Colonic mucosa (tissue), 4 donors: ENCODE results near the gene DYNLT2. TPM values are rescaled to one million over a fixed set of nuclear protein-coding genes. Genes with fewer than 3 reads are reported as not detected.

Experiments
- DNase-seq: peaks from one replicate; pipeline ENCODE4 v3.0.0-alpha.2; 2020
- H3K27ac ChIP-seq: fragments of 200-600 bp; one replicate; pipeline ENCODE4 v1.8.0; 2021
- H3K27me3 ChIP-seq: fragments of 200-600 bp; one replicate; pipeline ENCODE4 v1.8.0; 2021
- H3K36me3 ChIP-seq: fragments of 200-600 bp; one replicate; pipeline ENCODE4 v1.8.0; 2021
- H3K4me1 ChIP-seq: fragments of 200-600 bp; one replicate; pipeline ENCODE4 v1.8.0; 2021; ENCODE audit warnings: mild to moderate bottlenecking
- H3K4me3 ChIP-seq: fragments of 200-600 bp; one replicate; pipeline ENCODE4 v1.8.0; 2021
- H3K9ac ChIP-seq, 2 donors: one replicate each; pipeline ENCODE4 v1.7.0; 2013; ENCODE audit warnings: control low read depth in 2 of 2, low read depth in 2 of 2, low read length in 2 of 2
- H3K9me3 ChIP-seq: fragments of 200-600 bp; one replicate; pipeline ENCODE4 v1.8.0; 2021
- intact Hi-C: fragments of 100-400 bp; cut with DNase I; formaldehyde crosslinking; loops from one replicate; pipeline ENCODE4 v1.14.1; 2022
- total RNA-seq, 2 donors: library from RNA; stranded (reverse); fragmentation: NEBNext Ultra II Directional in 1 of 2; extraction: Animal tissue kit (Norgen Biotek cat#: 25700) in 1 of 2; gene quantifications; one replicate each; pipeline ENCODE4 v1.2.1, GENCODE V29; 2021
- TF ChIP-seq, protein P1 (sequence below): fragments of 200-600 bp; IDR thresholded peaks from one replicate; pipeline ENCODE4 v1.8.0; 2022; ENCODE audit warnings: antibody characterized with exemption, mild to moderate bottlenecking
- donor health status: healthy.
- donor health status: DM: no; HTN: no; CAD: no.
- donor health status: DM: no; HTN: no; CAD: no.

The DYNLT2 gene
- total RNA-seq, 2 donors from 2014 or later = 1.4 to 2.2 TPM

- DNase-seq = no peak
- TF ChIP-seq, protein P1, sequence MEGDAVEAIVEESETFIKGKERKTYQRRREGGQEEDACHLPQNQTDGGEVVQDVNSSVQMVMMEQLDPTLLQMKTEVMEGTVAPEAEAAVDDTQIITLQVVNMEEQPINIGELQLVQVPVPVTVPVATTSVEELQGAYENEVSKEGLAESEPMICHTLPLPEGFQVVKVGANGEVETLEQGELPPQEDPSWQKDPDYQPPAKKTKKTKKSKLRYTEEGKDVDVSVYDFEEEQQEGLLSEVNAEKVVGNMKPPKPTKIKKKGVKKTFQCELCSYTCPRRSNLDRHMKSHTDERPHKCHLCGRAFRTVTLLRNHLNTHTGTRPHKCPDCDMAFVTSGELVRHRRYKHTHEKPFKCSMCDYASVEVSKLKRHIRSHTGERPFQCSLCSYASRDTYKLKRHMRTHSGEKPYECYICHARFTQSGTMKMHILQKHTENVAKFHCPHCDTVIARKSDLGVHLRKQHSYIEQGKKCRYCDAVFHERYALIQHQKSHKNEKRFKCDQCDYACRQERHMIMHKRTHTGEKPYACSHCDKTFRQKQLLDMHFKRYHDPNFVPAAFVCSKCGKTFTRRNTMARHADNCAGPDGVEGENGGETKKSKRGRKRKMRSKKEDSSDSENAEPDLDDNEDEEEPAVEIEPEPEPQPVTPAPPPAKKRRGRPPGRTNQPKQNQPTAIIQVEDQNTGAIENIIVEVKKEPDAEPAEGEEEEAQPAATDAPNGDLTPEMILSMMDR = no peak
- Histone ChIP-seq H3K4me1 (peaks cover 7% of the 10 kb centered on the region), H3K36me3 (no peaks in the 10 kb centered on the region), H3K9me3 (no peaks in the 10 kb centered on the region), H3K9ac (no peak overlapping the region), H3K27me3 (no peaks in the 10 kb centered on the region), H3K4me3 (no peak overlapping the region), H3K27ac (no peak overlapping the region)
- intact Hi-C loops = no loop called here
Measured at GRCh38 chr6:169786349-169786748, 35.0 kb upstream of the DYNLT2 start.

- Histone ChIP-seq H3K27ac (no peak overlapping the region), H3K27me3 (no peaks in the 10 kb centered on the region), H3K4me3 (no peak overlapping the region), H3K9ac (no peak overlapping the region), H3K36me3 (no peaks in the 10 kb centered on the region), H3K4me1 (peaks cover 3% of the 10 kb centered on the region), H3K9me3 (no peaks in the 10 kb centered on the region)
- TF ChIP-seq, protein P1 = no peak
- no peak for DNase-seq
- intact Hi-C loops = no loop called here
Measured at GRCh38 chr6:169785566-169785965, 34.2 kb upstream of the DYNLT2 start.

GRCh38 chr6:169784821-169785340 is 33.5 kb upstream of the DYNLT2 start:
- Histone ChIP-seq H3K9ac (no peak overlapping the region), H3K36me3 (no peaks in the 10 kb centered on the region), H3K9me3 (no peaks in the 10 kb centered on the region), H3K27ac (no peak overlapping the region), H3K4me3 (no peak overlapping the region), H3K4me1 (peaks cover 3% of the 10 kb centered on the region), H3K27me3 (no peaks in the 10 kb centered on the region)
- intact Hi-C loops = no loop called here
- no peak for DNase-seq
- TF ChIP-seq, protein P1 = no peak

- H3K9me3 ChIP-seq = no peaks in the 10 kb centered on the region
- no peak overlapping the region for H3K9ac ChIP-seq
- TF ChIP-seq, protein P1 = no peak
- no peaks in the 10 kb centered on the region for H3K36me3 ChIP-seq
- no peak overlapping the region for H3K4me3 ChIP-seq
- no peak overlapping the region for H3K27ac ChIP-seq
- H3K4me1 ChIP-seq = no peaks in the 10 kb centered on the region
- no peaks in the 10 kb centered on the region for H3K27me3 ChIP-seq
- no peak for DNase-seq
- intact Hi-C loops = no loop called here
Measured at GRCh38 chr6:169783971-169784820, 32.8 kb upstream of the DYNLT2 start.

GRCh38 chr6:169783401-169783800 is 32.0 kb upstream of the DYNLT2 start:
- Histone ChIP-seq H3K9me3 (no peaks in the 10 kb centered on the region), H3K4me1 (no peaks in the 10 kb centered on the region), H3K27me3 (no peaks in the 10 kb centered on the region), H3K27ac (no peak overlapping the region), H3K9ac (no peak overlapping the region), H3K36me3 (no peaks in the 10 kb centered on the region), H3K4me3 (no peak overlapping the region)
- TF ChIP-seq, protein P1 = no peak
- no peak for DNase-seq
- intact Hi-C loops = no loop called here
